Testis (tissue), 2 donors: ENCODE measurements around the gene CRNKL1.

Source experiments
- POLR2A ChIP-seq: fragments of 450-650 bp; IDR thresholded peaks from one replicate; pipeline ENCODE4 v1.6.1; 2017; ENCODE audit warnings: antibody characterized with exemption, mild to moderate bottlenecking, moderate library complexity
- TF ChIP-seq, protein P1 (sequence below), 3 experiments: fragments of 450-650 bp in 2 of 3; fragments of 200-600 bp in 1 of 3; sonication (generic) in 1 of 3; IDR thresholded peaks; one replicate each; pipeline ENCODE4 v1.5.1; 2016 to 2019; ENCODE audit warnings: antibody characterized with exemption in 3 of 3, mild to moderate bottlenecking in 2 of 3, moderate library complexity in 1 of 3

GRCh38 chr20:19990850-19991249 is 61.4 kb downstream of the CRNKL1 start:
- TF ChIP-seq, protein P1, sequence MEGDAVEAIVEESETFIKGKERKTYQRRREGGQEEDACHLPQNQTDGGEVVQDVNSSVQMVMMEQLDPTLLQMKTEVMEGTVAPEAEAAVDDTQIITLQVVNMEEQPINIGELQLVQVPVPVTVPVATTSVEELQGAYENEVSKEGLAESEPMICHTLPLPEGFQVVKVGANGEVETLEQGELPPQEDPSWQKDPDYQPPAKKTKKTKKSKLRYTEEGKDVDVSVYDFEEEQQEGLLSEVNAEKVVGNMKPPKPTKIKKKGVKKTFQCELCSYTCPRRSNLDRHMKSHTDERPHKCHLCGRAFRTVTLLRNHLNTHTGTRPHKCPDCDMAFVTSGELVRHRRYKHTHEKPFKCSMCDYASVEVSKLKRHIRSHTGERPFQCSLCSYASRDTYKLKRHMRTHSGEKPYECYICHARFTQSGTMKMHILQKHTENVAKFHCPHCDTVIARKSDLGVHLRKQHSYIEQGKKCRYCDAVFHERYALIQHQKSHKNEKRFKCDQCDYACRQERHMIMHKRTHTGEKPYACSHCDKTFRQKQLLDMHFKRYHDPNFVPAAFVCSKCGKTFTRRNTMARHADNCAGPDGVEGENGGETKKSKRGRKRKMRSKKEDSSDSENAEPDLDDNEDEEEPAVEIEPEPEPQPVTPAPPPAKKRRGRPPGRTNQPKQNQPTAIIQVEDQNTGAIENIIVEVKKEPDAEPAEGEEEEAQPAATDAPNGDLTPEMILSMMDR (IDR thresholded peaks at IDR 0.05) = no peak
- no peak for TF ChIP-seq POLR2A
